Medulla oblongata (tissue), 1 donor: Measurements from ENCODE around the gene PHLPP1.
A peak's percentile ranks its signal among the peaks of the same experiment; 100 is the strongest.

Experiments used
- DNase-seq: peaks from one replicate; pipeline ENCODE4 v3.0.0-alpha.2; 2015; ENCODE audit errors: extremely low spot score

The PHLPP1 gene

GRCh38 chr18:62942578-62942977 is 227.2 kb downstream of the PHLPP1 start:
- DNase-seq = no peak

- no peak for DNase-seq
These were observed 229.1 kb downstream of the PHLPP1 start for GRCh38 chr18:62944454-62944853.

GRCh38 chr18:62948788-62949187 is 233.4 kb downstream of the PHLPP1 start:
- DNase-seq = no peak

GRCh38 chr18:62950246-62950645 is 234.9 kb downstream of the PHLPP1 start:
- no peak for DNase-seq

GRCh38 chr18:62952807-62953206 is 237.5 kb downstream of the PHLPP1 start:
- no peak for DNase-seq

GRCh38 chr18:62953663-62954062 is 238.3 kb downstream of the PHLPP1 start:
- no peak for DNase-seq

- DNase-seq = no peak
These were observed 239.0 kb downstream of the PHLPP1 start for GRCh38 chr18:62954366-62954765.

GRCh38 chr18:62957885-62958472 is 242.6 kb downstream of the PHLPP1 start:
- DNase-seq = no peak

- no peak for DNase-seq
These were observed 244.1 kb downstream of the PHLPP1 start for GRCh38 chr18:62959481-62959880.

GRCh38 chr18:62963507-62963906 is 248.2 kb downstream of the PHLPP1 start:
- peak; percentile 62 for DNase-seq

GRCh38 chr18:62964432-62964831 is 249.1 kb downstream of the PHLPP1 start:
- peak; percentile 90 for DNase-seq

- no peak for DNase-seq
These were observed 251.7 kb downstream of the PHLPP1 start for GRCh38 chr18:62967089-62967488.

GRCh38 chr18:62973689-62974088 is 258.3 kb downstream of the PHLPP1 start:
- no peak for DNase-seq

- no peak for DNase-seq
These were observed 259.0 kb downstream of the PHLPP1 start for GRCh38 chr18:62974388-62974787.

GRCh38 chr18:62974928-62975675 is 259.8 kb downstream of the PHLPP1 start:
- DNase-seq = no peak

- no peak for DNase-seq
These were observed 260.4 kb downstream of the PHLPP1 start for GRCh38 chr18:62975785-62976184.

- DNase-seq = no peak
These were observed 260.9 kb downstream of the PHLPP1 start for GRCh38 chr18:62976227-62976626.

GRCh38 chr18:62977512-62977911 is 262.2 kb downstream of the PHLPP1 start:
- no peak for DNase-seq

- DNase-seq = no peak
These were observed 263.1 kb downstream of the PHLPP1 start for GRCh38 chr18:62978251-62979049.

- DNase-seq = peak; percentile 82
These were observed 263.8 kb downstream of the PHLPP1 start for GRCh38 chr18:62979176-62979575.

GRCh38 chr18:62979900-62980299 is 264.6 kb downstream of the PHLPP1 start:
- DNase-seq = peak; percentile 72

GRCh38 chr18:62981566-62981965 is 266.2 kb downstream of the PHLPP1 start:
- DNase-seq = no peak
